Astrocyte (in vitro differentiated cells and primary cell): Measurements from ENCODE around the gene UCHL1. TPM values are rescaled to one million over a fixed set of nuclear protein-coding genes. Genes with fewer than 3 reads are reported as not detected.
A peak's percentile ranks its signal among the peaks of the same experiment; 100 is the strongest.

ENCODE experiments used
- DNase-seq: peaks from one replicate; pipeline ENCODE4 v3.0.0-alpha.2; 2010; ENCODE audit warnings: low read depth
- FAIRE-seq: peaks from 2 replicates; lab custom pipeline; 2011; peaks lifted over from hg19 to GRCh38; lab: Jason Lieb, UNC
- H2AFZ ChIP-seq: 2 replicates; pipeline ENCODE4 v1.6.0; 2012; ENCODE audit warnings: low read depth, low read length, inconsistent platforms
- H3K27ac ChIP-seq: 2 replicates; pipeline ENCODE4 v1.5.1; 2011; ENCODE audit warnings: low read depth, low read length, inconsistent platforms
- H3K27me3 ChIP-seq: 2 replicates; pipeline ENCODE4 v1.6.0; 2011; ENCODE audit warnings: low read length, inconsistent platforms; ENCODE audit not compliant: insufficient read depth
- H3K36me3 ChIP-seq: 2 replicates; pipeline ENCODE4 v1.5.1; 2011; ENCODE audit warnings: low read length, inconsistent platforms; ENCODE audit not compliant: insufficient read depth
- H3K4me1 ChIP-seq: 2 replicates; pipeline ENCODE4 v1.5.1; 2011; ENCODE audit warnings: low read length, inconsistent platforms; ENCODE audit not compliant: insufficient read depth
- H3K4me2 ChIP-seq: 2 replicates; pipeline ENCODE4 v1.6.0; 2012; ENCODE audit warnings: low read length, inconsistent platforms
- H3K4me3 ChIP-seq: 2 replicates; pipeline ENCODE4 v1.5.1; 2011; ENCODE audit warnings: low read depth, mild to moderate bottlenecking, low read length, inconsistent platforms; ENCODE audit not compliant: insufficient read depth
- H3K79me2 ChIP-seq: 2 replicates; pipeline ENCODE4 v1.6.0; 2012; ENCODE audit warnings: mild to moderate bottlenecking, low read length, inconsistent platforms; ENCODE audit not compliant: insufficient read depth
- H3K9ac ChIP-seq: 2 replicates; pipeline ENCODE4 v1.6.0; 2012; ENCODE audit warnings: mild to moderate bottlenecking, low read length, inconsistent platforms
- H3K9me3 ChIP-seq: 2 replicates; pipeline ENCODE4 v1.5.1; 2012; ENCODE audit warnings: low read depth, mild to moderate bottlenecking, low read length, inconsistent platforms; ENCODE audit not compliant: insufficient read depth
- H4K20me1 ChIP-seq: 2 replicates; pipeline ENCODE4 v1.6.0; 2012; ENCODE audit warnings: low read length, inconsistent platforms; ENCODE audit not compliant: insufficient read depth
- H3K27ac Mint-ChIP-seq: one replicate; pipeline ENCODE4 v1.8.0; 2021; ENCODE audit warnings: mild to moderate bottlenecking, mixed read lengths; ENCODE audit not compliant: unreplicated experiment
- H3K27me3 Mint-ChIP-seq: one replicate; pipeline ENCODE4 v1.8.0; 2021; ENCODE audit warnings: low read depth, mixed read lengths; ENCODE audit not compliant: unreplicated experiment
- H3K36me3 Mint-ChIP-seq: one replicate; pipeline ENCODE4 v1.8.0; 2021; ENCODE audit warnings: low read depth, mixed read lengths; ENCODE audit not compliant: unreplicated experiment
- H3K4me1 Mint-ChIP-seq: one replicate; pipeline ENCODE4 v1.8.0; 2021; ENCODE audit warnings: low read depth, mixed read lengths; ENCODE audit not compliant: unreplicated experiment
- H3K4me3 Mint-ChIP-seq: one replicate; pipeline ENCODE4 v1.8.0; 2021; ENCODE audit warnings: mild to moderate bottlenecking, moderate library complexity, mixed read lengths; ENCODE audit not compliant: unreplicated experiment
- H3K9me3 Mint-ChIP-seq: one replicate; pipeline ENCODE4 v1.8.0; 2021; ENCODE audit warnings: mild to moderate bottlenecking, mixed read lengths; ENCODE audit not compliant: unreplicated experiment
- EZH2 ChIP-seq: IDR thresholded peaks from 2 replicates; pipeline ENCODE4 v1.6.1; 2012; ENCODE audit warnings: mild to moderate bottlenecking, low read length, inconsistent platforms; ENCODE audit not compliant: insufficient read depth
- total RNA-seq: library from RNA; stranded (reverse); gene quantifications from 2 replicates; pipeline ENCODE4 v1.2.1, GENCODE V29; 2021
- TF ChIP-seq, protein P1 (sequence below): IDR thresholded peaks from 2 replicates; pipeline ENCODE4 v1.5.1; 2011; ENCODE audit warnings: low read depth, mild to moderate bottlenecking, inconsistent platforms, low read length, moderate library complexity; ENCODE audit not compliant: insufficient read depth

Gene UCHL1
- total RNA-seq, 1 donor from 2014 or later, result 1,154 TPM

DNA sequence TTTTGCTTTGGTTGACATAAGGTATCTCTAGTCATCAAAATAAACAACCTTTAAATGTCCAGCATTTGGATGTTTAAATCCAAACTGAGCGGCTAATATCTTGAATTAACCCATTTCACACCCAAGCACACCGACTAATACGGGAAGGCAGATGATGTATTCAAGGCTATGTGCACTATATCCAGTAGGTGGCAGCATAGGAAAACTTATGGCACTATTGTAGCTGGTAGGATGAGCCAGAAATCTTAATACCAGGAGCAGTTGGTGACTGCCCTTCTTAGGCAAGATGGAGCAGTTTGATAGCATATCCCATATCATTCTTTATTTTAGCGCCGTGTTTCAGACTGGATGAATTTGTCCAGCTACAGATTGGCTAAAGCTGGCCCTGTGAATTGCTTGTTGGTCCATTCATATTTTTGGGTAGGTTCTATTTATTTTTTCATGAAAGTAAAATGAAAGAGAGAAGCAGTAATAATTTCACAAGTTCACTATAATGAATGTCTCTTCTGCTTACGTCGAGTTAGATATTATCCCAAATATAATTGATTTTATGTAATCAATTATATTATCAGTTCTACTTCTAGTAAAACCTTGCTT, 24.4 kb downstream of the UCHL1 start:
- no peaks in the 10 kb centered on the region for H3K9me3 ChIP-seq
- Mint-ChIP-seq H3K36me3 (peaks cover 3% of the 10 kb centered on the region), H3K9me3 (peaks cover 4% of the 10 kb centered on the region), H3K27ac (no peak overlapping the region), H3K4me1 (peaks cover 4% of the 10 kb centered on the region), H3K4me3 (no peak overlapping the region), H3K27me3 (no peaks in the 10 kb centered on the region)
- peak; percentile 93 for FAIRE-seq
- no peak for TF ChIP-seq EZH2
- TF ChIP-seq, protein P1, sequence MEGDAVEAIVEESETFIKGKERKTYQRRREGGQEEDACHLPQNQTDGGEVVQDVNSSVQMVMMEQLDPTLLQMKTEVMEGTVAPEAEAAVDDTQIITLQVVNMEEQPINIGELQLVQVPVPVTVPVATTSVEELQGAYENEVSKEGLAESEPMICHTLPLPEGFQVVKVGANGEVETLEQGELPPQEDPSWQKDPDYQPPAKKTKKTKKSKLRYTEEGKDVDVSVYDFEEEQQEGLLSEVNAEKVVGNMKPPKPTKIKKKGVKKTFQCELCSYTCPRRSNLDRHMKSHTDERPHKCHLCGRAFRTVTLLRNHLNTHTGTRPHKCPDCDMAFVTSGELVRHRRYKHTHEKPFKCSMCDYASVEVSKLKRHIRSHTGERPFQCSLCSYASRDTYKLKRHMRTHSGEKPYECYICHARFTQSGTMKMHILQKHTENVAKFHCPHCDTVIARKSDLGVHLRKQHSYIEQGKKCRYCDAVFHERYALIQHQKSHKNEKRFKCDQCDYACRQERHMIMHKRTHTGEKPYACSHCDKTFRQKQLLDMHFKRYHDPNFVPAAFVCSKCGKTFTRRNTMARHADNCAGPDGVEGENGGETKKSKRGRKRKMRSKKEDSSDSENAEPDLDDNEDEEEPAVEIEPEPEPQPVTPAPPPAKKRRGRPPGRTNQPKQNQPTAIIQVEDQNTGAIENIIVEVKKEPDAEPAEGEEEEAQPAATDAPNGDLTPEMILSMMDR, result peak; percentile 99
- no peaks in the 10 kb centered on the region for H3K4me1 ChIP-seq
- H3K36me3 ChIP-seq, result no peaks in the 10 kb centered on the region
- no peaks in the 10 kb centered on the region for H3K27me3 ChIP-seq
- H4K20me1 ChIP-seq, result no peaks in the 10 kb centered on the region
- no peak overlapping the region for H2AFZ ChIP-seq
- DNase-seq, result peak; percentile 50
- H3K9ac ChIP-seq, result no peak overlapping the region
- H3K79me2 ChIP-seq, result no peaks in the 10 kb centered on the region
- H3K4me3 ChIP-seq, result no peak overlapping the region
- no peak overlapping the region for H3K4me2 ChIP-seq
- H3K27ac ChIP-seq, result no peak overlapping the region

DNA sequence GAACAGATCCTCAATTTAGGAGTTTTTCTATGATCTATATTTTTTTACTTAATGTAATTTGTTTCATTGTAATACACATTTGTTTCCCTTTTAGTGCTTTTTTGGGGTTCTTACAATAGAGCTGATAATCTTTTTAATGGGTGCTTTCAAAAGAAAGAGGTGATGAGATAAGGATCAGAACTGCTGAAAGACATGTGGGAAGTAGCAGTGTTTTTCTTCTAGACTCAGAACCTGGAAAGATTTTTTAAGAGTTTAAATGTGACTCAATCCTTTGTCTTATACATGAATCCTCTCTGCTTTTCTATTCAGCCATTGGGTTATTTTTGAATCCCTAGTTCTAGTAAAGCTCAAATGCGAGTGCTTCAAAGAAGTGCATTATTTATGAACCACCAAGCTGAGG, 25.6 kb downstream of the UCHL1 start:
- Histone ChIP-seq H3K9ac (no peak overlapping the region), H3K36me3 (no peaks in the 10 kb centered on the region), H3K27ac (no peak overlapping the region), H2AFZ (no peak overlapping the region), H4K20me1 (no peaks in the 10 kb centered on the region), H3K79me2 (no peaks in the 10 kb centered on the region), H3K27me3 (no peaks in the 10 kb centered on the region), H3K4me2 (no peak overlapping the region), H3K9me3 (no peaks in the 10 kb centered on the region), H3K4me1 (no peaks in the 10 kb centered on the region), H3K4me3 (no peak overlapping the region)
- Mint-ChIP-seq H3K27ac (no peak overlapping the region), H3K9me3 (peaks cover under 1% of the 10 kb centered on the region), H3K4me3 (no peak overlapping the region), H3K27me3 (no peaks in the 10 kb centered on the region), H3K4me1 (peaks cover 4% of the 10 kb centered on the region), H3K36me3 (no peaks in the 10 kb centered on the region)
- TF ChIP-seq, protein P1, result no peak
- TF ChIP-seq EZH2, result no peak
- no peak for FAIRE-seq
- no peak for DNase-seq

GRCh38 chr4:41285202-41285863, 28.6 kb downstream of the UCHL1 start:
- no peaks in the 10 kb centered on the region for H3K4me1 ChIP-seq
- H3K36me3 ChIP-seq, result no peaks in the 10 kb centered on the region
- no peaks in the 10 kb centered on the region for H3K27me3 Mint-ChIP-seq
- no peak for TF ChIP-seq EZH2
- TF ChIP-seq, protein P1, result no peak
- no peak overlapping the region for H3K27ac ChIP-seq
- no peaks in the 10 kb centered on the region for H4K20me1 ChIP-seq
- H3K27ac Mint-ChIP-seq, result peak overlapping the region; percentile 9
- no peak overlapping the region for H3K4me3 ChIP-seq
- H3K4me2 ChIP-seq, result no peak overlapping the region
- no peaks in the 10 kb centered on the region for H3K36me3 Mint-ChIP-seq
- peaks cover 5% of the 10 kb centered on the region for H3K9me3 Mint-ChIP-seq
- H3K9ac ChIP-seq, result no peak overlapping the region
- H3K4me3 Mint-ChIP-seq, result no peak overlapping the region
- H2AFZ ChIP-seq, result no peak overlapping the region
- no peaks in the 10 kb centered on the region for H3K79me2 ChIP-seq
- peaks cover 4% of the 10 kb centered on the region for H3K9me3 ChIP-seq
- H3K27me3 ChIP-seq, result no peaks in the 10 kb centered on the region
- FAIRE-seq (no peak), DNase-seq (no peak)
- peaks cover 4% of the 10 kb centered on the region for H3K4me1 Mint-ChIP-seq
